SKM-1 (cell line): Measurements from ENCODE around the gene MYBPH.

Experiments
- DNase-seq: peaks from one replicate; lab custom pipeline; 2025; ENCODE audit not compliant: unreplicated experiment; lab: John Stamatoyannopoulos, UW

The MYBPH gene

GRCh38 chr1:203150511-203151297, 24.9 kb downstream of the MYBPH start:
- DNase-seq, result no peak

- no peak for DNase-seq
Observed at GRCh38 chr1:203149188-203149840, 26.3 kb downstream of the MYBPH start.

- DNase-seq, result no peak
Observed at GRCh38 chr1:203148579-203148978, 27.0 kb downstream of the MYBPH start.

GRCh38 chr1:203148127-203148526, 27.5 kb downstream of the MYBPH start:
- no peak for DNase-seq

GRCh38 chr1:203147376-203147775, 28.2 kb downstream of the MYBPH start:
- DNase-seq, result no peak

- no peak for DNase-seq
Observed at GRCh38 chr1:203146537-203146936, 29.1 kb downstream of the MYBPH start.

- DNase-seq, result no peak
Observed at GRCh38 chr1:203146042-203146369, 29.6 kb downstream of the MYBPH start.

- no peak for DNase-seq
Observed at GRCh38 chr1:203145321-203146041, 30.1 kb downstream of the MYBPH start.

GRCh38 chr1:203144661-203145060, 31.0 kb downstream of the MYBPH start:
- no peak for DNase-seq

- no peak for DNase-seq
Observed at GRCh38 chr1:203143641-203144040, 32.0 kb downstream of the MYBPH start.

- DNase-seq, result no peak
Observed at GRCh38 chr1:203142684-203143408, 32.8 kb downstream of the MYBPH start.

GRCh38 chr1:203142124-203142523, 33.5 kb downstream of the MYBPH start:
- DNase-seq, result no peak

- DNase-seq, result no peak
Observed at GRCh38 chr1:203140743-203141520, 34.7 kb downstream of the MYBPH start.

- no peak for DNase-seq
Observed at GRCh38 chr1:203139976-203140475, 35.6 kb downstream of the MYBPH start.

GRCh38 chr1:203138066-203138465, 37.6 kb downstream of the MYBPH start:
- no peak for DNase-seq

- DNase-seq, result no peak
Observed at GRCh38 chr1:203137324-203137723, 38.3 kb downstream of the MYBPH start.

- DNase-seq, result no peak
Observed at GRCh38 chr1:203136409-203137042, 39.1 kb downstream of the MYBPH start.

GRCh38 chr1:203135636-203136305, 39.9 kb downstream of the MYBPH start:
- DNase-seq, result peak; percentile 55

- peak; percentile 75 for DNase-seq
Observed at GRCh38 chr1:203133970-203134725, 41.5 kb downstream of the MYBPH start.
